HEK293 (cell line): ENCODE data around the gene CYP2D6.
A peak's percentile ranks its signal among the peaks of the same experiment; 100 is the strongest.

Experiments used
- CTCF ChIA-PET: fragments of 350-600 bp; formaldehyde crosslinking; extraction: SDS; loops from one replicate; lab custom pipeline; 2021; ENCODE audit warnings: antibody characterized with exemption; lab: Yijun Ruan, JAX
- POLR2A ChIA-PET: fragments of 300-600 bp; formaldehyde crosslinking; extraction: SDS; loops from one replicate; lab custom pipeline; 2020; ENCODE audit warnings: antibody characterized with exemption, inconsistent platforms; lab: Yijun Ruan, JAX
- H3K27ac ChIP-seq: fragments of 200-500 bp; sonication (Bioruptor generic); 2 replicates; pipeline ENCODE4 v1.5.1; 2014; ENCODE audit warnings: low read depth, low read length, control low read depth, inconsistent platforms; ENCODE audit errors: extremely low read depth
- H3K36me3 ChIP-seq, 2 experiments: fragments of 200-500 bp in 1 of 2; sonication (Bioruptor generic) in 1 of 2; 1 replicate in 1 of 2; 2 replicates in 1 of 2; pipeline ENCODE4 v1.5.1; 2014 to 2017; ENCODE audit warnings: inconsistent platforms in 2 of 2, low read length in 2 of 2; ENCODE audit not compliant: control insufficient read depth in 2 of 2, insufficient read depth in 1 of 2
- H3K4me1 ChIP-seq: fragments of 200-500 bp; sonication (Bioruptor generic); 2 replicates; pipeline ENCODE4 v1.5.1; 2014; ENCODE audit warnings: mild to moderate bottlenecking, low read length, inconsistent platforms; ENCODE audit not compliant: control insufficient read depth, insufficient read depth
- H3K4me3 ChIP-seq: 2 replicates; pipeline ENCODE4 v1.5.1; 2011; ENCODE audit warnings: low read depth, mild to moderate bottlenecking, control low read depth, low read length, moderate library complexity
- H3K9me3 ChIP-seq: fragments of 200-500 bp; sonication (Bioruptor generic); 2 replicates; pipeline ENCODE4 v1.5.1; 2014; ENCODE audit warnings: low read depth, low read length, inconsistent platforms; ENCODE audit not compliant: control insufficient read depth, insufficient read depth
- KLF1 ChIP-seq: fragments of 450-650 bp; formaldehyde crosslinking; IDR thresholded peaks from 2 replicates; pipeline ENCODE4 v1.5.1; 2016; ENCODE audit warnings: missing biosample characterization, missing genetic modification characterization
- KLF17 ChIP-seq: fragments of 450-650 bp; formaldehyde crosslinking; IDR thresholded peaks from 2 replicates; pipeline ENCODE4 v1.5.1; 2016; ENCODE audit warnings: missing biosample characterization, missing genetic modification characterization
- KLF8 ChIP-seq: fragments of 450-650 bp; formaldehyde crosslinking; IDR thresholded peaks from 2 replicates; pipeline ENCODE4 v1.5.1; 2016; ENCODE audit warnings: missing biosample characterization, missing genetic modification characterization
- KLF9 ChIP-seq: fragments of 450-650 bp; formaldehyde crosslinking; IDR thresholded peaks from 2 replicates; pipeline ENCODE4 v1.5.1; 2016; ENCODE audit warnings: missing biosample characterization, missing genetic modification characterization, low read depth
- RBAK ChIP-seq: fragments of 450-650 bp; formaldehyde crosslinking; IDR thresholded peaks from 2 replicates; pipeline ENCODE4 v1.5.1; 2016; ENCODE audit warnings: missing biosample characterization, missing genetic modification characterization
- SCRT2 ChIP-seq: fragments of 450-650 bp; formaldehyde crosslinking; IDR thresholded peaks from 2 replicates; pipeline ENCODE4 v1.5.1; 2016; ENCODE audit warnings: missing biosample characterization, missing genetic modification characterization
- ZBTB8A ChIP-seq: fragments of 450-650 bp; formaldehyde crosslinking; IDR thresholded peaks from 2 replicates; pipeline ENCODE4 v1.5.1; 2016; ENCODE audit warnings: missing biosample characterization, missing genetic modification characterization
- ZFHX2 ChIP-seq: fragments of 450-650 bp; formaldehyde crosslinking; conservative IDR thresholded peaks from 2 replicates; pipeline ENCODE4 v1.5.1; 2016; ENCODE audit warnings: missing biosample characterization, missing genetic modification characterization
- ZIC2 ChIP-seq: fragments of 450-650 bp; formaldehyde crosslinking; IDR thresholded peaks from 2 replicates; pipeline ENCODE4 v1.5.1; 2016; ENCODE audit warnings: missing biosample characterization, missing genetic modification characterization
- ZNF114 ChIP-seq: fragments of 450-650 bp; formaldehyde crosslinking; IDR thresholded peaks from 2 replicates; pipeline ENCODE4 v1.5.0; 2017; ENCODE audit warnings: missing biosample characterization, missing genetic modification characterization
- ZNF214 ChIP-seq: fragments of 450-650 bp; formaldehyde crosslinking; IDR thresholded peaks from 2 replicates; pipeline ENCODE4 v1.5.1; 2017; ENCODE audit warnings: missing biosample characterization, mild to moderate bottlenecking, missing genetic modification characterization, borderline replicate concordance
- ZNF341 ChIP-seq: fragments of 450-650 bp; formaldehyde crosslinking; IDR thresholded peaks from 2 replicates; pipeline ENCODE4; 2016; ENCODE audit warnings: low read depth, missing biosample characterization, missing genetic modification characterization
- ZNF354C ChIP-seq: fragments of 450-650 bp; formaldehyde crosslinking; IDR thresholded peaks from 2 replicates; pipeline ENCODE4 v1.5.1; 2016; ENCODE audit warnings: missing biosample characterization, missing genetic modification characterization, low read depth, borderline replicate concordance
- ZNF548 ChIP-seq: fragments of 450-650 bp; formaldehyde crosslinking; IDR thresholded peaks from 2 replicates; pipeline ENCODE4 v1.5.1; 2016; ENCODE audit warnings: missing biosample characterization, missing genetic modification characterization
- ZNF830 ChIP-seq: fragments of 450-650 bp; IDR thresholded peaks from 2 replicates; pipeline ENCODE4 v1.5.0; 2018; ENCODE audit warnings: missing biosample characterization, missing genetic modification characterization, low read depth, mild to moderate bottlenecking, moderate library complexity
- TF ChIP-seq, protein P1 (sequence below): fragments of 450-650 bp; formaldehyde crosslinking; IDR thresholded peaks from 2 replicates; pipeline ENCODE4 v1.5.1; 2016; ENCODE audit warnings: missing biosample characterization, missing genetic modification characterization
- TF ChIP-seq, protein P2 (sequence below): fragments of 450-650 bp; formaldehyde crosslinking; IDR thresholded peaks from 2 replicates; pipeline ENCODE4 v1.5.1; 2016; ENCODE audit warnings: missing biosample characterization, missing genetic modification characterization
- TF ChIP-seq, protein P3 (sequence below): fragments of 450-650 bp; formaldehyde crosslinking; IDR thresholded peaks from 2 replicates; pipeline ENCODE4 v1.5.1; 2017; ENCODE audit warnings: missing biosample characterization, missing genetic modification characterization

The CYP2D6 gene

GRCh38 chr22:42164901-42165300 is 34.3 kb upstream of the CYP2D6 start (continued):
- no peak for TF ChIP-seq ZNF548 (tag by site-specific recombination)
- TF ChIP-seq, all 188 proteins: peak for 0

DNA sequence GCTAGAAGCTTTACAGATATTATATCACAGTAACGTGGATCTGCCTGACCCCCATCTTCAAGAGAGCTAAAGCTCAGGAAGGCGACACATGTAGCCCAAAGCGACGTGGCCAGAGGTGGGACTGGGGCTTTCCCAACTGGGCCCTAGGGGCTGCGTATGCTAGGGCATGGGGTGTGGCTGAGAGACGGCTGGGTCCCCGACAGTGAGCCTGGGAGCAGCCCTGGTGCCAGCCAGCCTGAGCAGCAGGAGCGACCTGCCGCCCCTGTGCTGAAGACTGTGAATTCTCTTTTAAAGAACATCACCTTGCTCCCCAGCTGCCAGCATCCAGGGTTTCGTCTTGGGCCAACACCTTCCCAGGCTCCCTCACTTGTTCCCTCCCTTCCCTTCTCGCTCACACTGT is 32.9 kb upstream of the CYP2D6 start:
- Histone ChIP-seq H3K36me3 (peaks cover 4 to 58% of the 10 kb centered on the region in 2 experiments; a peak in 2 of 3 replicates), H3K4me1 (no peaks in the 10 kb centered on the region), H3K27ac (no peak overlapping the region), H3K9me3 (no peaks in the 10 kb centered on the region), H3K4me3 (no peak overlapping the region)
- POLR2A ChIA-PET: no interaction called here
- TF ChIP-seq ZNF830 (tag by site-specific recombination) (no peak), KLF9 (tag by site-specific recombination) (no peak), ZFHX2 (tag by site-specific recombination) (no peak), RBAK (tag by site-specific recombination) (no peak), ZNF114 (tag by site-specific recombination) (no peak), ZBTB8A (tag by site-specific recombination) (no peak), ZNF214 (tag by site-specific recombination) (no peak), SCRT2 (no peak), ZNF354C (no peak)
- TF ChIP-seq, protein P1, sequence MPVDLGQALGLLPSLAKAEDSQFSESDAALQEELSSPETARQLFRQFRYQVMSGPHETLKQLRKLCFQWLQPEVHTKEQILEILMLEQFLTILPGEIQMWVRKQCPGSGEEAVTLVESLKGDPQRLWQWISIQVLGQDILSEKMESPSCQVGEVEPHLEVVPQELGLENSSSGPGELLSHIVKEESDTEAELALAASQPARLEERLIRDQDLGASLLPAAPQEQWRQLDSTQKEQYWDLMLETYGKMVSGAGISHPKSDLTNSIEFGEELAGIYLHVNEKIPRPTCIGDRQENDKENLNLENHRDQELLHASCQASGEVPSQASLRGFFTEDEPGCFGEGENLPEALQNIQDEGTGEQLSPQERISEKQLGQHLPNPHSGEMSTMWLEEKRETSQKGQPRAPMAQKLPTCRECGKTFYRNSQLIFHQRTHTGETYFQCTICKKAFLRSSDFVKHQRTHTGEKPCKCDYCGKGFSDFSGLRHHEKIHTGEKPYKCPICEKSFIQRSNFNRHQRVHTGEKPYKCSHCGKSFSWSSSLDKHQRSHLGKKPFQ: no peak
- TF ChIP-seq, protein P2, sequence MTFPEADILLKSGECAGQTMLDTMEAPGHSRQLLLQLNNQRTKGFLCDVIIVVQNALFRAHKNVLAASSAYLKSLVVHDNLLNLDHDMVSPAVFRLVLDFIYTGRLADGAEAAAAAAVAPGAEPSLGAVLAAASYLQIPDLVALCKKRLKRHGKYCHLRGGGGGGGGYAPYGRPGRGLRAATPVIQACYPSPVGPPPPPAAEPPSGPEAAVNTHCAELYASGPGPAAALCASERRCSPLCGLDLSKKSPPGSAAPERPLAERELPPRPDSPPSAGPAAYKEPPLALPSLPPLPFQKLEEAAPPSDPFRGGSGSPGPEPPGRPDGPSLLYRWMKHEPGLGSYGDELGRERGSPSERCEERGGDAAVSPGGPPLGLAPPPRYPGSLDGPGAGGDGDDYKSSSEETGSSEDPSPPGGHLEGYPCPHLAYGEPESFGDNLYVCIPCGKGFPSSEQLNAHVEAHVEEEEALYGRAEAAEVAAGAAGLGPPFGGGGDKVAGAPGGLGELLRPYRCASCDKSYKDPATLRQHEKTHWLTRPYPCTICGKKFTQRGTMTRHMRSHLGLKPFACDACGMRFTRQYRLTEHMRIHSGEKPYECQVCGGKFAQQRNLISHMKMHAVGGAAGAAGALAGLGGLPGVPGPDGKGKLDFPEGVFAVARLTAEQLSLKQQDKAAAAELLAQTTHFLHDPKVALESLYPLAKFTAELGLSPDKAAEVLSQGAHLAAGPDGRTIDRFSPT (tag by site-specific recombination): no peak
- CTCF ChIA-PET: interaction anchor here (1.9 to 5.0 kb wide), 2 partner anchors 10 to 281 kb away, joined by 4 to 20 read pairs; no protein-coding TSS in a partner anchor

DNA sequence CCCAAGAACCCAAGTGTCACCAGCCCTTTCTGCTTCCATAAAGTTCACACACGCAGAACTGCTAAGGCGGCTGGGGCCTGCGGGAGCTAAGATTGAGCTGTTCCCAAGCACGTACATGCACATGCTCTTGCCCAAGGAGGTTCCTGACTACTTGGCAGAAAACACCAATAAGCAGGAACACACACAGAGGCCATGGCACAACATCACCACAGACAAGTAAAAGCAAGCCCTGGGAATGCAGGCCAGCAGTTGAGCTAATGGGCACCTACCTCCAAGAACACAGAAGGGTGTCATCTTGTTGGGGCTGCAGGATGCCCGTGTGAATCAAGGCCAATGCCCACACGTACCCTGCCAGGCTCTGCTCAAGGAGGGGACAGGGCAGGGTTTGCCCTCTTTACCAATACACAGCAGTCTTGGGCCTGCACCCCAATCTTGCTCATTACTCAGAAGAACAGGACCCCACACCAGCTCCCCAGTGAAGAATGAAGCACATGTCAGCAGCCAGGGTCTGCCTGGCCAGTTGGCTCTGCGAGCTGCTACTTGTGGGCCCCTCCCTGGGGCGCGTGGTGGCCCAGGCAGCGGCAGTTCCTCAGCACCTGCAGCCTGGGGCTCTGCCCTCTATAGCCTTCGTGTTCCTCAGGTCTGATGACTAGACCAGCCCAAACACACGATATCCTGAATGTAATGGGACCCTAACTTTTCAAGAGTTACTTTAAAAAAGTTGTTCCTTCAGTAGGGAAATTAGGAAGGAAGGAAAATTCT is 32.3 kb upstream of the CYP2D6 start:
- no peaks in the 10 kb centered on the region for H3K4me1 ChIP-seq
- TF ChIP-seq ZNF341 (tag by site-specific recombination): no peak
- ChIA-PET POLR2A (no interaction called here), CTCF (interaction anchor here (1.9 to 5.0 kb wide), 2 partner anchors 10 to 281 kb away, joined by 4 to 20 read pairs; no protein-coding TSS in a partner anchor)
- no peak overlapping the region for H3K4me3 ChIP-seq
- peaks cover 4 to 59% of the 10 kb centered on the region in 2 experiments; a peak in 2 of 3 replicates for H3K36me3 ChIP-seq
- H3K9me3 ChIP-seq: no peaks in the 10 kb centered on the region
- no peak overlapping the region for H3K27ac ChIP-seq

DNA sequence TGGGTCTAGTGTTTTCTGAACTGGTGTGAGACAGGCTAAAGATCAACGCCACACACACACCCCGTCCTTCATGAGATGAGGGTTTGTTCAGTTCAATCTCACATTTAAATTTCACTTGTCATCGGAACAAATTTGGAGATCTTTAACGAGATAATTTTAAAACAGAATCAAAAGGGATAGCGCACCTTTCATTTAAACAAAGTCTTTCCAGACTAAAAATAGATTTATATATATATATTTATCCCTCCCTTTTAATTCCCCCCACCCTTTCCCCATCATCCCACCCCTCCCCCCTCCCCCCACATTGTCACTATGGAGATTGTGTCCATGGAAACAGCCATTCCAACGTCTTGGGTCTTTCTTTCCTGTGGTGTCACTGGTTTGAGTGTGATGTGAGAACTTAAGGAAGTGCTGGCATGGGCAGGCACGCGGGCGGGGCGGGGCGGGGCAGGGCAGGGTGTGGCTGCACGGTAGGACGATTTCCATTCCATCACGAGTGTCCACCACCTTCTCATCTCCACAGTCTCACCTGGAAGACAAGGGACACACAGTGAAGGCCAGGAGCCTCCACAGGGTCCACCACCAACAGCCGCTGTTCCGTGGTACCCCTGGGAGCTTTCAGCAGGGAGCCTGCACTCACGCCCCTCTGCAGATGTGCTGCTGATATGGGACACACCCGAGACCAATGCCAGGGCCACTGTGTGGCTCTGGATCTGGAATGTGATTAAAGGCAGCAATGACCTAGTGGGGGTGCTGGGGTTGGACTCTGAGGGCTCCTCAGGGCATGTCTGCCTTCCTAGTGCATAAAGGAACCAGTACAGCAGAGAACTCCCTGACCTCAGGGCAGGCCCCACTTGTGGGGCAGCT is 30.5 kb upstream of the CYP2D6 start:
- Histone ChIP-seq H3K4me3 (no peak overlapping the region), H3K9me3 (no peaks in the 10 kb centered on the region), H3K36me3 (peaks cover 0 to 56% of the 10 kb centered on the region in 2 experiments; a peak in 2 of 3 replicates), H3K27ac (no peak overlapping the region), H3K4me1 (no peaks in the 10 kb centered on the region)
- ChIA-PET CTCF (interaction anchor here (0.6 to 1.9 kb wide), 3 partner anchors 9 to 15 kb away, joined by 3 to 5 read pairs (median 4); no protein-coding TSS in a partner anchor), POLR2A (no interaction called here)
- TF ChIP-seq KLF8 (tag by site-specific recombination) (peak; percentile 52; the same call in 1 of the 2 replicates), ZIC2 (peak; percentile 55), KLF17 (peak; percentile 51; the same call in 1 of the 2 replicates), KLF1 (tag by site-specific recombination) (peak; percentile 96)
- TF ChIP-seq, protein P3, sequence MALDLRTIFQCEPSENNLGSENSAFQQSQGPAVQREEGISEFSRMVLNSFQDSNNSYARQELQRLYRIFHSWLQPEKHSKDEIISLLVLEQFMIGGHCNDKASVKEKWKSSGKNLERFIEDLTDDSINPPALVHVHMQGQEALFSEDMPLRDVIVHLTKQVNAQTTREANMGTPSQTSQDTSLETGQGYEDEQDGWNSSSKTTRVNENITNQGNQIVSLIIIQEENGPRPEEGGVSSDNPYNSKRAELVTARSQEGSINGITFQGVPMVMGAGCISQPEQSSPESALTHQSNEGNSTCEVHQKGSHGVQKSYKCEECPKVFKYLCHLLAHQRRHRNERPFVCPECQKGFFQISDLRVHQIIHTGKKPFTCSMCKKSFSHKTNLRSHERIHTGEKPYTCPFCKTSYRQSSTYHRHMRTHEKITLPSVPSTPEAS (tag by site-specific recombination): no peak
